HG02884 (cell line): Measurements from ENCODE around the gene MSRB2.
"Not testable (repeated sequence)": the region's sequence is repeated elsewhere in the genome, so short reads cannot be mapped to it uniquely, and the experiment has no call there.

ENCODE experiments used
- ATAC-seq: cut with Tn5 transposase; IDR thresholded peaks from one replicate; pipeline ENCODE4 v1.9.1; 2021; ENCODE audit warnings: mild to moderate bottlenecking, moderate library complexity; ENCODE audit not compliant: unreplicated experiment

MSRB2 gene

GRCh38 chr10:23069019-23069815 is 26.2 kb upstream of the MSRB2 start:
- no peak for ATAC-seq

DNA sequence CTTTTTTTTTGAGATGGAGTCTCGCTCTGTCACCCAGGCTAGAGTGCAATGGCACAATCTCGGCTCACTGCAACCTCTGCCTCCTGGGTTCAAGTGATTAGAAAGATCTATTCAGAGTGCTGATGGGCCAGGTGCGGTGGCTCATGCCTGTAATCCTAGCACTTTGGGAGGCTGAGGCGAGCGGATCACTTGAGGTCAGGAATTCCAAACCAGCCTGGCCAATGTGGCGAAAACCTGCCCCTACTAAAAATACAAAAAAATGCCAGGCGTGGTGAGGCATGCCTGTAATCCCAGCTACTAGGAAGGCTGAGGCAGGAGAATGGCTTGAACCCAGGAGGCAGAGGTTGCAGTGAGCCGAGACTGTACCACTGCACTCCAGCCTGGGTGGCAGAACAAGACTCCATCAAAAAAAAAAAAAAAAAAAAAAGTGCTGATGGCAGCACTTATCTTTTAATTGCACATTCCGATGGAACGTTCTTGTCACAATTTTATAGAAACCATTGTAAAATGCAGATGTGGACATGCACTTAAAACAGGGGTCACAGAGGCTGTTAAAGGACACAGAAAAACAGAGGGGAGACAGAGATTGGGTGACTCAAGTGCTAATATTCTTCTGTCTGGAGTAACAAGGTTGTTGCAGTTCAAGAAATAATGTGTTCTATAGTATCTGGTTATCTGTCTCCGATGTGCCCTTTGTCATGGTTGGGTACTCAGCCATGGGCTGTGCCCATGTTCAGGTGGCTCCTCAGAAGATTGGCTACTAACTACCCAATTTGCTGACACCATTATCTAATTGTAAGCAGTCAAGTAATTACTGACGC is 25.1 kb upstream of the MSRB2 start:
- not testable (repeated sequence) for ATAC-seq

GRCh38 chr10:23070913-23071218 is 24.5 kb upstream of the MSRB2 start:
- ATAC-seq: no peak

DNA sequence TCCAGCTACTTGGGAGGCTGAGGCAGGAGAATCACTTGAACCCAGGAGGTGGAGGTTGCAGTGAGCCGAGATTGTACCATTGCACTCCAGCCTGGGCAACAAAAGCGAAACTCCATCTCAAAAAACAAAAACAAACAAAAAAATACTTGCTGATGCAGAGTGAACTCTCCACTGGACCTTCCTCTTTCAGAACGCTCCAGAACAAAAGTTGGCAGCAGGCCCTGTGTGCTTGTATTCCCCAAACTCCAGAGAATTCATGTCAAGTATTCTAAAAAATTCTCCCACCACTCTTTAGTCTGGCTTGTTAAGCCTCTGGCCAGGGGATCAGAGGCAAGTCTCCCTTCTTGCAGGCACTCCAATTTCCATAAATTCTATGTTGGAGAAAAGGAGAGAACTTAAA is 22.8 kb upstream of the MSRB2 start:
- ATAC-seq: not testable (repeated sequence)

GRCh38 chr10:23073527-23073926 is 21.9 kb upstream of the MSRB2 start:
- ATAC-seq: no peak

DNA sequence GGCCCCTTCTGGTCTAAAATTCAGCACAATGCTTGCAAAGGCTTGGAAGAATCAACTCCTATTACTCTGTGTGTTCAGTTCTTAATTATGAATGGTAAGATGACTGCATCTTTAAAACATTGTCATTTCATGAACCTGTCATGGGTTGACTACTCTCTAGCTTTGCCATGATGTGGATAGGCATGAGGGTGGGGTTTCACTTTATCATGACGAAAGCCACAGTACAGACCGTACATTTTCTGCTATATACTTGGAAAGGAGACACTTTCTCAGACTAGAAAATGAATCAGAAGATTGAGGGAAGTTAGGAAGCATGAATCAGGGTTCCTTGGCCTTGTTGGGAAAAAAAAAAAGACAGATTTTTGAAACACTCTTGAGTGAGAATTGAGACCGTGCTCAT is 19.7 kb upstream of the MSRB2 start:
- no peak for ATAC-seq

DNA sequence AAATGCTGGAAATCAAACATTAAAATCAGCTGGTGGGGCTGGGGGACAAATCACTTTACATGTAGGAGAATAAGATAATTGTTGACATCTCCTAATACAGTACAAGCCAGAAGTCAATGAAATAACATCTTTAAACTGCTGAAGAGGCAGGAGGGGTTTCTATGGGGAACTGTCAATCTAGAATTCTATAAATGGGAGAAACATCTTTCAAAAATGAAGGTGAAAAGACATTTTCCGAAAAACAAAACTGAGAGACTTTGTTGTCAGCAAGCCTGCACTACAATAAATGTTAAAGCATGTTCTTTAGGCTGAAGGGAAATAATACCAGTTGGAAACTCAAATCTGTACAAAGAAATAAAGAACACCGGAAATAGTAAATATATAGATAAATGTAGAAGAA is 17.3 kb upstream of the MSRB2 start:
- no peak for ATAC-seq

DNA sequence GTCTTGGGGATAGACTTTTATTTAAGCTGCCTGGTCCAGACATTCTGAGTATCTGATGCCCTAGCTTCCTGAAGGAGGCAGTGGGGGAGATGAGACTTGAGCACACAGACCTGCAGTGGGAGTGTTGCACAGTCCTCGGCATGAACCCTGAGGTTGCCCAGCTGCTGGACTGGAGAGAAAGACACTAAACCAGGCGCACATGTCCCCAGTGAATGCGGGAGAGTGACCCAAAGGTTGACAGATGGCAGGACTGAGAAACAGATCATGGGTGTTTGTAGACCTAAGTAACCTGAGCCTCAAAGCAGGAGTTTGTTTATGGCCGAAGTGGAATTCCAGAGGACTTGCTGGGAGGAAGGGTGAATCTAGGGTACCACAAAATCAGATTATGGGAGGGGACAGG is 15.7 kb upstream of the MSRB2 start:
- no peak for ATAC-seq

GRCh38 chr10:23080262-23080661 is 15.1 kb upstream of the MSRB2 start:
- ATAC-seq: no peak

DNA sequence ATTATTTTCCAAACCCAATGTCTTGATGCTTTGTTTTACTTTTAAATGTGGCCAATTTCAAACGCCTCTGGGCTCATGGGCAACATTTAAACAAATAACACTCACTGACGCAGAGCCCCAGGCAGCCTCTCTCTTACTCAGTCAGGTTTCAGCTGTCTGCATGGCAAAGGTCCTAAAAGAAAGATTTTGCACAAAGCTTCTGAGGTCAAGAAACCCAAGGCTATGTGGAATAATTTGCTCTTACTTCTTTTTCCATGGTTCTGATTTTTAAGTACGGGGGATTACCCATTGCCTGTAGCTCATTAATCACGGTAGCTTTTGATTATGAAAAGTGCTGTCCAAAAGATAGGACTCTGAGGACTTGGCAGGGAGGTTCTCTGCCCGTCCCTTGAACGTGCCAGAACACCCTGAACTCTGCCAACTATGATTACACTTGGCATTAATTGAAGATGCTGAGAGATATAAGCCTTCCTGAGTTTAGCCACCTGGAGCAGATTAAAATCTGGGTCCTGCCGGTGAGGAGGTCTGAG is 14.1 kb upstream of the MSRB2 start:
- no peak for ATAC-seq

- no peak for ATAC-seq
These were observed 13.5 kb upstream of the MSRB2 start for GRCh38 chr10:23081891-23082290.

- ATAC-seq: no peak
These were observed 6.8 kb upstream of the MSRB2 start for GRCh38 chr10:23088609-23089008.

DNA sequence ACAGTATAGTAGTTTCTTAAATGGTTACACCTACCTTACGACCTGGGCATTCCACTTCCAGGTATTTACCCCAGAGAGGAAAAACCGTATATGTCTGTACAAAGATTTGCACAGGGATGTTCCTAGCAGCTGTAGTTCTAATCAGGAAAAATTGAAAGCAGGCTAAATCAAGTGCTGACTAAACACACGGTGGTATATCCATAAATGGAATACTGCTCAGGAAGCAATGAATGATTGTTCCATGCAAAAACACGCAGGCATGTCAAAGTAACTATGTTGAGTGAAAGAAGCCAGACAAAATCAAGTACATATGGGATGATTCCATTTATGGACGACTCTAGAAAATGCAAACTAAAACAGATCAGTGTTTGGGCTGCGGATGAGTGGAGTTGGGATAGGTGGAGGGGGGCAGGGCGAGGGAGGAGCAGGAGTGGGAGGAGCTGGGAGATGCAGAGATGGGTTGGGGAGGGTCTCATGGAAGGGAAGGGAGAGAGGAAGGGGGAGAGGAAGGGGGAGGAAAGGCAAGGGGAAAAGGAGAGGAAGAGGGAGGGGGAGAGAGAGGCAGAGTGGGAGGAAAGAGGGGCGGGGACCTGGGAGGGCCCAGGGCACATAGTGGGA is 484 bp upstream of the MSRB2 start:
- ATAC-seq: no peak

- peak; percentile 66 for ATAC-seq
These were observed 805 bp downstream of the MSRB2 start for GRCh38 chr10:23095966-23096801.

DNA sequence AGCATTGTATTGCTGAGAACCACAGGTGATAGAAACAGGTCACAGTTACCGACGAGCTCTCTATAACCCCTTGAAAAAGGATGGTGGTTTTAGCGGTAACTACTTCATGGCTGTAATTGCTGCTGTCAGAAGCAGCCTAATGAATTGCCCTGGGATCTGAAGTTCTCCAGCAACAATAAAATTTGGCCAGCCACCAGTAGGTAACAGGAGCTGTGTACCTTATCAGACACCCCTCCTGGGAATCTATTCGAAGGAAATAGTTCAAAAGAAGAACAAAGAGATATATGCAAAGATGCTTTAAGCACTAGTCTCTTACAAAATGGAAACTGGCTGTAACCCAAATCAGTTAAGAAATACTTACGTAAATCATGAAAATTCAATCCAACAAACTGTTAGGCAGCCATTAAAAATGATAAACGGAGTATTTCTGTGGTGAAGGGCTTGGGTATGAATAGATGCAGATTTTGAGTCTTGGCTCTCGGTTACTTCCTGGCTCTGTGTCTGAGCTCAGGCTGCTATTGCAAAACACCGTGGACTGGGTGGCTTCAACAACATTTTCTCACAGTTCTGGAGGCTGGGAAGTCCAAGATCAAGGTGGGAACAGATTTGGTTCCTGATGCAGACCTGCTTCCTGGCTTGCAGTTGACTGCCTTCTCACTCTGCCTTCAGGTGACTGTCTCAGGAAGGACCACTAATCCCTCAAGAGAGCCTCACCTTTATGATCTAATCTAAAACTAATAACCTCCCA is 1.6 kb downstream of the MSRB2 start:
- ATAC-seq: no peak

- ATAC-seq: no peak
These were observed 3.7 kb downstream of the MSRB2 start for GRCh38 chr10:23099079-23099478.

DNA sequence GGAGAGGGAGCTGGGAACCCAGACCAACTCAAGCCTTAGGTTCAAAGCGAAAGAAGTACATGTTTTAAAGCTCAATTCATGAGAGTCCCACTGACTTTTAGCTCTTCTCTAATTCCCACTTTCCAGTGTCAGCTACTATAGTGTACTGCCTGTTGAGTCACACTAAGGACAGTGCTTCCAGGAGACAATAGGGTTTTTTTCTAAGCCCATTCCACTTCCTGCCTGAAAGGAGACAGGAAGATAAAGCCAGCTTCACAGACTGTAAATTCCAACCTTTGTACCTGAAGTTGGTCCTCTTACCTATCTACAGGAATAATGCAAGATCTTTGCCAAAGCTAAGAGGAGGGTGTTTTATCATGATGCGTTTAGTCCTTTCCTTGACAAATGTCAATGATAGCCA is 4.4 kb downstream of the MSRB2 start:
- no peak for ATAC-seq

GRCh38 chr10:23100331-23101030 is 5.1 kb downstream of the MSRB2 start:
- ATAC-seq: no peak

DNA sequence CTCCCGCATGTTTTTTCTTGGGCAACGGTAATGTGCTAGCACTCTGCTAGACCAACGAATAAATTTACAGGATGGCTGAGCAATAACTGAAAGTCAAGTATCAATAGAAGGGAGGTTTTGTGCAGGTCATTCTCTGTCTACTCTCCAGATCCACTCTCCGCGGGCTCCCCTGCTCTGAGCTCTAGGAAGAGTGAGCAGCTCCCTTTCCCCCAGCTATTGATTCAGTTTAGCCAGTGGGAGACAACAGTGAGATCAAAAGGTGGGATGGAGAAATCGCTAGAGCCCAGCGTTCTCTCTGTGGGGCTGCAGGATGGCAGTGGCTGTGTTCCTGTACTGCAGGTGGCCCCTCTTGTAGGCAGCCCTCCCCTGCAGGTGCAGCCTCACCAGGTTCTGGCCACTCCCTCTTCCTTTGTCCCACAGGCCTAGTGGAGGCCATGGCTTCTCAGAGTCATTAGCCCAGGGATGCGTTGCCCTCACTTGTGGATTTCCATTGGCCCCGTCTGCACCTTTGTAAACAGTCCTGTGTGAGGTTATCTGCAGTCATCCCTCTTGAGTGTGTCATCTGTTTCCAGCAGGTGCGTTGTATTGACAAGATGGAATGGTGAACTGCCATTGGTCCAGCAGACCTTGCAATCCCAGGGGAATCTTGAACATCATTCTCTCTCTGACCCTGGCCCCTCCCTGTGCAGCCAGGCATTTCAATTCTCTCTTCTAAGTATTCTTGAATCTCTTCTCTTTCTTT is 11.1 kb downstream of the MSRB2 start:
- no peak for ATAC-seq
